ENCODE results near the gene TNFRSF21.

DNA sequence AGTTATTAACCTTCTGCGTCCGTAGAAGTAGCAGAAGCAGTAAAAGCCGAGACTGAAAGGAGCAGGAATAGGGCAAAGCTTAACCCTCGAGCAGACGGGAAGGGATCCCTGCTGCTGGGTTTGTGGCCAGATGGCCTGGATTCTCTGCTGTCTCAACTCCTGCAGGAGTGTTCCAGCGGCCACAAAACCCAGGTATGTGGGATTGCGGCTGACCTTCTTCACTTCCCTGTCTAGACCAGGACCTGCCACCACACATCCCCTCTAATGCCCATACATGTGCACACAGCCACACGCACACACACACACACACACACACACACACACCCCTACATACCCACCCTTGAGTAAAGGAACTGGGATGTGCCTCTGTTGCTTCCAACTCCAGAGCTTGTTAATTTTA lies 33.1 kb upstream of the TNFRSF21 start:
- TF ChIP-seq EZH2 (optimal IDR thresholded peaks at IDR 0.05; ENCODE audit: low read depth, low read length) = no peak
- TF ChIP-seq, protein P1, sequence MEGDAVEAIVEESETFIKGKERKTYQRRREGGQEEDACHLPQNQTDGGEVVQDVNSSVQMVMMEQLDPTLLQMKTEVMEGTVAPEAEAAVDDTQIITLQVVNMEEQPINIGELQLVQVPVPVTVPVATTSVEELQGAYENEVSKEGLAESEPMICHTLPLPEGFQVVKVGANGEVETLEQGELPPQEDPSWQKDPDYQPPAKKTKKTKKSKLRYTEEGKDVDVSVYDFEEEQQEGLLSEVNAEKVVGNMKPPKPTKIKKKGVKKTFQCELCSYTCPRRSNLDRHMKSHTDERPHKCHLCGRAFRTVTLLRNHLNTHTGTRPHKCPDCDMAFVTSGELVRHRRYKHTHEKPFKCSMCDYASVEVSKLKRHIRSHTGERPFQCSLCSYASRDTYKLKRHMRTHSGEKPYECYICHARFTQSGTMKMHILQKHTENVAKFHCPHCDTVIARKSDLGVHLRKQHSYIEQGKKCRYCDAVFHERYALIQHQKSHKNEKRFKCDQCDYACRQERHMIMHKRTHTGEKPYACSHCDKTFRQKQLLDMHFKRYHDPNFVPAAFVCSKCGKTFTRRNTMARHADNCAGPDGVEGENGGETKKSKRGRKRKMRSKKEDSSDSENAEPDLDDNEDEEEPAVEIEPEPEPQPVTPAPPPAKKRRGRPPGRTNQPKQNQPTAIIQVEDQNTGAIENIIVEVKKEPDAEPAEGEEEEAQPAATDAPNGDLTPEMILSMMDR (IDR thresholded peaks at IDR 0.05; ENCODE audit: low read length) = no peak
- no peak for TF ChIP-seq EZH2phosphoT487 (IDR thresholded peaks at IDR 0.05; ENCODE audit: low read length)
